Left lung (tissue), 10 donors: Measurements from ENCODE around the gene MPG. TPM values are rescaled to one million over a fixed set of nuclear protein-coding genes. Genes with fewer than 3 reads are reported as not detected.

Experiments used
- ATAC-seq: fragments of 200-7000 bp; cut with Tn5 transposase; one replicate; pipeline ENCODE4 v1.9.1; 2020; ENCODE audit warnings: moderate library complexity
- DNase-seq, 4 donors: peaks; one replicate each; pipeline ENCODE4 v3.0.0-alpha.2; 2013 to 2020
- H3K27ac ChIP-seq, 2 donors: fragments of 200-600 bp; sonication (generic) in 1 of 2; one replicate each; pipeline versions ENCODE4 v1.5.0 to v1.8.0; 2020 to 2021
- H3K27me3 ChIP-seq, 2 donors: fragments of 200-600 bp; sonication (generic) in 1 of 2; one replicate each; pipeline versions ENCODE4 v1.5.0 to v1.8.0; 2020 to 2021
- H3K36me3 ChIP-seq, 2 donors: fragments of 200-600 bp; sonication (generic) in 1 of 2; one replicate each; pipeline versions ENCODE4 v1.5.0 to v1.8.0; 2020 to 2021
- H3K4me1 ChIP-seq, 2 donors: fragments of 200-600 bp; one replicate each; pipeline ENCODE4 v1.8.0; 2021
- H3K4me3 ChIP-seq, 2 donors: fragments of 200-600 bp; sonication (generic) in 1 of 2; one replicate each; pipeline versions ENCODE4 v1.5.0 to v1.8.0; 2020 to 2021; ENCODE audit warnings: mild to moderate bottlenecking in 1 of 2
- H3K9me3 ChIP-seq, 2 donors: fragments of 200-600 bp; sonication (generic) in 1 of 2; one replicate each; pipeline versions ENCODE4 v1.5.0 to v1.8.0; 2020 to 2021
- CTCF ChIP-seq, 2 donors: fragments of 200-600 bp; sonication (generic) in 1 of 2; IDR thresholded peaks; one replicate each; pipeline versions ENCODE4 v1.5.0 to v1.8.0; 2021; ENCODE audit warnings: antibody characterized with exemption in 2 of 2
- intact Hi-C, 2 donors: fragments of 100-400 bp; cut with DNase I; formaldehyde crosslinking; loops; one replicate each; pipeline versions ENCODE4 v1.11.2 to v1.14.2; 2022
- polyA plus RNA-seq, 6 donors: library from polyadenylated mRNA; unstranded; fragments of 120-200 nt; gene quantifications; one replicate each; pipeline ENCODE4 v1.2.1, GENCODE V29; 2013; ENCODE audit not compliant: insufficient read length in 6 of 6
- total RNA-seq, 2 donors: library from RNA; stranded (reverse); fragmentation: NEBNext Ultra II Directional; extraction: Animal tissue kit (Norgen Biotek cat#: 25700); gene quantifications; one replicate each; pipeline ENCODE4 v1.2.1, GENCODE V29; 2021
- donor health status: DM: no; HTN: yes; CAD: no.
- donor health status: DM: no; HTN: no; CAD: no.

Gene MPG
- total and polyA plus RNA-seq, 8 donors: 22.2 to 47.6 (median 29.5) TPM

- peak; percentile 98 for ATAC-seq
- intact Hi-C loops: no loop called here
- no peak for TF ChIP-seq CTCF (IDR thresholded peaks at IDR 0.05)
- Histone ChIP-seq H3K27me3 (no peaks in the 10 kb centered on the region), H3K36me3 (peaks cover 0 to 46% of the 10 kb centered on the region in 2 donors), H3K27ac (peak within 1 kb of the TSS; percentile 33 to 77), H3K4me1 (peaks cover 3 to 36% of the 10 kb centered on the region in 2 donors), H3K9me3 (no peaks in the 10 kb centered on the region), H3K4me3 (peak within 1 kb of the TSS; percentile 88 to 95)
- peak; percentile 95 to 99 (median 98) for DNase-seq
These were observed 24.4 kb upstream of the MPG start, which contains the start of the genes POLR3K and SNRNP25 for GRCh38 chr16:53346-54236. TSS of gene POLR3K (minus strand) at chr16:53608. CDS start at chr16:53586, 22 bp downstream. TSS of gene SNRNP25 (plus strand) at chr16:53828. CDS start at chr16:54017, 189 bp downstream.

GRCh38 chr16:54237-54581 lies 23.8 kb upstream of the MPG start:
- H3K27me3 ChIP-seq: no peaks in the 10 kb centered on the region
- H3K36me3 ChIP-seq: peaks cover 0 to 52% of the 10 kb centered on the region in 2 donors
- ATAC-seq (no peak), DNase-seq (no peak)
- H3K27ac ChIP-seq: peak overlapping the region in 1 of 2 donors; percentile 77
- peaks cover 3 to 36% of the 10 kb centered on the region in 2 donors for H3K4me1 ChIP-seq
- H3K4me3 ChIP-seq: peak overlapping the region; percentile 88 to 95
- no peak for TF ChIP-seq CTCF (IDR thresholded peaks at IDR 0.05)
- intact Hi-C loops: no loop called here
- H3K9me3 ChIP-seq: no peaks in the 10 kb centered on the region

- no peaks in the 10 kb centered on the region for H3K27me3 ChIP-seq
- intact Hi-C loops: no loop called here
- TF ChIP-seq CTCF (IDR thresholded peaks at IDR 0.05): no peak
- no peaks in the 10 kb centered on the region for H3K9me3 ChIP-seq
- peaks cover 3 to 35% of the 10 kb centered on the region in 2 donors for H3K4me1 ChIP-seq
- H3K27ac ChIP-seq: no peak overlapping the region
- no peak overlapping the region for H3K4me3 ChIP-seq
- DNase-seq (peak in 1 of 4 donors; percentile 37), ATAC-seq (no peak)
- peaks cover 0 to 60% of the 10 kb centered on the region in 2 donors for H3K36me3 ChIP-seq
These were observed 22.4 kb upstream of the MPG start for GRCh38 chr16:55571-56136.

- intact Hi-C loops: no loop called here
- no peak for TF ChIP-seq CTCF (IDR thresholded peaks at IDR 0.05)
- DNase-seq: peak in 1 of 4 donors; percentile 58
- no peak for ATAC-seq
- Histone ChIP-seq H3K4me1 (peaks cover 3 to 27% of the 10 kb centered on the region in 2 donors), H3K27ac (no peak overlapping the region), H3K9me3 (no peaks in the 10 kb centered on the region), H3K27me3 (no peaks in the 10 kb centered on the region), H3K36me3 (peaks cover 0 to 60% of the 10 kb centered on the region in 2 donors), H3K4me3 (no peak overlapping the region)
These were observed 21.6 kb upstream of the MPG start for GRCh38 chr16:56231-56927.
